K562 (cell line): ENCODE data around the gene SOX6. TPM values are rescaled to one million over a fixed set of nuclear protein-coding genes. Genes with fewer than 3 reads are reported as not detected.

ENCODE experiments used
- ARHGAP35 ChIP-seq: fragments of 450-650 bp; IDR thresholded peaks from 2 replicates; pipeline ENCODE4 v1.6.1; 2018; ENCODE audit not compliant: partially characterized antibody
- CBX1 ChIP-seq: sonication (generic); IDR thresholded peaks from 2 replicates; pipeline ENCODE4 v1.6.1; 2016; ENCODE audit warnings: antibody characterized with exemption, low read depth, mild to moderate bottlenecking
- CBX5 ChIP-seq: IDR thresholded peaks from 2 replicates; pipeline ENCODE4 v1.6.1; 2014; ENCODE audit warnings: low read depth, borderline replicate concordance
- CCNT2 ChIP-seq: IDR thresholded peaks from 2 replicates; pipeline ENCODE4 v1.6.1; 2011; ENCODE audit warnings: borderline replicate concordance, low read depth, mild to moderate bottlenecking, moderate library complexity, mixed read lengths, low read length; ENCODE audit not compliant: insufficient read length; ENCODE audit errors: extremely low read depth
- CXXC5 ChIP-seq: fragments of 250-450 bp; sonication (Bioruptor Pico); IDR thresholded peaks from 2 replicates; pipeline ENCODE4 v1.8.0; 2022; ENCODE audit warnings: inconsistent platforms, mild to moderate bottlenecking, moderate library complexity
- EP300 ChIP-seq: IDR thresholded peaks from 2 replicates; pipeline ENCODE4 v1.6.1; 2012; ENCODE audit warnings: low read length, improper control_type of control experiment
- HDAC1 ChIP-seq, 2 experiments: fragments of 450-650 bp; IDR thresholded peaks; 2 replicates each; pipeline ENCODE4 v1.6.1; 2016 to 2017; ENCODE audit warnings: inconsistent platforms in 1 of 2, mild to moderate bottlenecking in 1 of 2, moderate library complexity in 1 of 2
- NFXL1 ChIP-seq: fragments of 450-650 bp; formaldehyde crosslinking; IDR thresholded peaks from 2 replicates; pipeline ENCODE4 v1.4.0; 2021; ENCODE audit warnings: mild to moderate bottlenecking
- RFX5 ChIP-seq: IDR thresholded peaks from 2 replicates; pipeline ENCODE4 v1.6.1; 2011; ENCODE audit warnings: low read depth, mild to moderate bottlenecking, improper control_type of control experiment, low read length
- SIRT6 ChIP-seq: IDR thresholded peaks from one replicate; pipeline ENCODE4 v1.6.1; 2012; ENCODE audit warnings: low read depth, mild to moderate bottlenecking, control low read depth, inconsistent platforms, low read length, moderate library complexity
- SMAD4 ChIP-seq: fragments of 250-450 bp; sonication (Bioruptor Pico); conservative IDR thresholded peaks from 2 replicates; pipeline ENCODE4 v1.8.0; 2021; ENCODE audit warnings: inconsistent platforms, mild to moderate bottlenecking, moderate library complexity
- TGIF2 ChIP-seq: sonication (generic); formaldehyde crosslinking; IDR thresholded peaks from 2 replicates; pipeline ENCODE4 v1.8.1; 2022; ENCODE audit warnings: mild to moderate bottlenecking, missing genetic modification reagents, moderate library complexity
- ZKSCAN1 ChIP-seq: fragments of 150-350 bp; IDR thresholded peaks from 2 replicates; pipeline ENCODE4 v1.6.1; 2016; ENCODE audit warnings: low read depth, low read length
- polyA plus RNA-seq, 8 experiments: library from polyadenylated mRNA; depleted of rRNA in 4 of 8; stranded (reverse) in 5 of 8; unstranded in 3 of 8; fragments of >200 nt; fragmentation: Nextera tagmentation in 2 of 8; fragmentation: Illumina TruSeq in 1 of 8; extraction: Ambion mirVana in 2 of 8; extraction: Trizol in 1 of 8; gene quantifications; 2 replicates each; pipeline versions ENCODE4 v1.2.1 to v1.2.3, GENCODE V29; 2011 to 2014; ENCODE audit warnings: inconsistent platforms in 1 of 8, missing spikeins in 1 of 8
- total RNA-seq, 7 experiments: library from RNA; depleted of rRNA in 6 of 7; stranded (reverse); fragments of >200 nt in 6 of 7; fragmentation: Illumina TruSeq in 2 of 7; extraction: Trizol in 2 of 7; gene quantifications; 2 replicates each; pipeline versions ENCODE4 v1.2.1 to v1.2.3, GENCODE V29; 2011 to 2021; ENCODE audit warnings: low replicate concordance in 1 of 7
- TF ChIP-seq, protein P1 (sequence below): fragments of 200-600 bp; sonication (generic); IDR thresholded peaks from one replicate; pipeline ENCODE4 v1.6.1; 2012; ENCODE audit warnings: mild to moderate bottlenecking, low read depth, low read length, inconsistent platforms
- TF ChIP-seq, protein P2 (sequence below): fragments of 450-650 bp; formaldehyde crosslinking; IDR thresholded peaks from 2 replicates; pipeline ENCODE4 v1.4.0; 2020; ENCODE audit warnings: mild to moderate bottlenecking, moderate library complexity
- TF ChIP-seq, protein P3 (sequence below): fragments of 250-450 bp; sonication (Bioruptor Pico); IDR thresholded peaks from 2 replicates; pipeline ENCODE4 v1.4.0; 2020

The SOX6 gene
- total and polyA plus RNA-seq, 9 of the 15 experiments (the other 6 are each of a cell fraction or from before 2014, with no cell fraction given), result 0.89 to 8.7 (median 5.7) TPM

DNA sequence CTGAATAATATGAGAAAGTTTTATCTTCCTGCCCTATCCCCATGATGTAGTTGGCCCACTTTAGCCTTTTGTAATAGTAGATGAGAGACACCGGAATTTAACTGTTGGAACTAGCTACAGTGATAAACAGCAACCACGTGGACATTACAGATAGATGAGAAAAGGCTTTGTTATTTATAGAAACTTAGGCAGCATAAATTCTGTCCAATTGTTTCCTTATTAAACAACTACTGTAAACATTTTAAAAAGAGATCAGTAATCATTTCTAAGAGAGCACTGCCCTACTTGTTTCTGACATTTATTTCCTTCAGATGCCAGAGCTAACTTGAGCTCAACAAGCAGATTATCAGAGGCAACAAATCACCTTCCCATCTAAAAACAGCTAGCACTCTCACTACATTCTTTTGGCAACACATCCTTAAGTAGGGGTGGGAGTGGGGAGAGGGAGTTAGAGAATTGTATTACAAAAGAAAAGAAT, 63.1 kb downstream of the SOX6 start (continued):
- TF ChIP-seq, protein P1, sequence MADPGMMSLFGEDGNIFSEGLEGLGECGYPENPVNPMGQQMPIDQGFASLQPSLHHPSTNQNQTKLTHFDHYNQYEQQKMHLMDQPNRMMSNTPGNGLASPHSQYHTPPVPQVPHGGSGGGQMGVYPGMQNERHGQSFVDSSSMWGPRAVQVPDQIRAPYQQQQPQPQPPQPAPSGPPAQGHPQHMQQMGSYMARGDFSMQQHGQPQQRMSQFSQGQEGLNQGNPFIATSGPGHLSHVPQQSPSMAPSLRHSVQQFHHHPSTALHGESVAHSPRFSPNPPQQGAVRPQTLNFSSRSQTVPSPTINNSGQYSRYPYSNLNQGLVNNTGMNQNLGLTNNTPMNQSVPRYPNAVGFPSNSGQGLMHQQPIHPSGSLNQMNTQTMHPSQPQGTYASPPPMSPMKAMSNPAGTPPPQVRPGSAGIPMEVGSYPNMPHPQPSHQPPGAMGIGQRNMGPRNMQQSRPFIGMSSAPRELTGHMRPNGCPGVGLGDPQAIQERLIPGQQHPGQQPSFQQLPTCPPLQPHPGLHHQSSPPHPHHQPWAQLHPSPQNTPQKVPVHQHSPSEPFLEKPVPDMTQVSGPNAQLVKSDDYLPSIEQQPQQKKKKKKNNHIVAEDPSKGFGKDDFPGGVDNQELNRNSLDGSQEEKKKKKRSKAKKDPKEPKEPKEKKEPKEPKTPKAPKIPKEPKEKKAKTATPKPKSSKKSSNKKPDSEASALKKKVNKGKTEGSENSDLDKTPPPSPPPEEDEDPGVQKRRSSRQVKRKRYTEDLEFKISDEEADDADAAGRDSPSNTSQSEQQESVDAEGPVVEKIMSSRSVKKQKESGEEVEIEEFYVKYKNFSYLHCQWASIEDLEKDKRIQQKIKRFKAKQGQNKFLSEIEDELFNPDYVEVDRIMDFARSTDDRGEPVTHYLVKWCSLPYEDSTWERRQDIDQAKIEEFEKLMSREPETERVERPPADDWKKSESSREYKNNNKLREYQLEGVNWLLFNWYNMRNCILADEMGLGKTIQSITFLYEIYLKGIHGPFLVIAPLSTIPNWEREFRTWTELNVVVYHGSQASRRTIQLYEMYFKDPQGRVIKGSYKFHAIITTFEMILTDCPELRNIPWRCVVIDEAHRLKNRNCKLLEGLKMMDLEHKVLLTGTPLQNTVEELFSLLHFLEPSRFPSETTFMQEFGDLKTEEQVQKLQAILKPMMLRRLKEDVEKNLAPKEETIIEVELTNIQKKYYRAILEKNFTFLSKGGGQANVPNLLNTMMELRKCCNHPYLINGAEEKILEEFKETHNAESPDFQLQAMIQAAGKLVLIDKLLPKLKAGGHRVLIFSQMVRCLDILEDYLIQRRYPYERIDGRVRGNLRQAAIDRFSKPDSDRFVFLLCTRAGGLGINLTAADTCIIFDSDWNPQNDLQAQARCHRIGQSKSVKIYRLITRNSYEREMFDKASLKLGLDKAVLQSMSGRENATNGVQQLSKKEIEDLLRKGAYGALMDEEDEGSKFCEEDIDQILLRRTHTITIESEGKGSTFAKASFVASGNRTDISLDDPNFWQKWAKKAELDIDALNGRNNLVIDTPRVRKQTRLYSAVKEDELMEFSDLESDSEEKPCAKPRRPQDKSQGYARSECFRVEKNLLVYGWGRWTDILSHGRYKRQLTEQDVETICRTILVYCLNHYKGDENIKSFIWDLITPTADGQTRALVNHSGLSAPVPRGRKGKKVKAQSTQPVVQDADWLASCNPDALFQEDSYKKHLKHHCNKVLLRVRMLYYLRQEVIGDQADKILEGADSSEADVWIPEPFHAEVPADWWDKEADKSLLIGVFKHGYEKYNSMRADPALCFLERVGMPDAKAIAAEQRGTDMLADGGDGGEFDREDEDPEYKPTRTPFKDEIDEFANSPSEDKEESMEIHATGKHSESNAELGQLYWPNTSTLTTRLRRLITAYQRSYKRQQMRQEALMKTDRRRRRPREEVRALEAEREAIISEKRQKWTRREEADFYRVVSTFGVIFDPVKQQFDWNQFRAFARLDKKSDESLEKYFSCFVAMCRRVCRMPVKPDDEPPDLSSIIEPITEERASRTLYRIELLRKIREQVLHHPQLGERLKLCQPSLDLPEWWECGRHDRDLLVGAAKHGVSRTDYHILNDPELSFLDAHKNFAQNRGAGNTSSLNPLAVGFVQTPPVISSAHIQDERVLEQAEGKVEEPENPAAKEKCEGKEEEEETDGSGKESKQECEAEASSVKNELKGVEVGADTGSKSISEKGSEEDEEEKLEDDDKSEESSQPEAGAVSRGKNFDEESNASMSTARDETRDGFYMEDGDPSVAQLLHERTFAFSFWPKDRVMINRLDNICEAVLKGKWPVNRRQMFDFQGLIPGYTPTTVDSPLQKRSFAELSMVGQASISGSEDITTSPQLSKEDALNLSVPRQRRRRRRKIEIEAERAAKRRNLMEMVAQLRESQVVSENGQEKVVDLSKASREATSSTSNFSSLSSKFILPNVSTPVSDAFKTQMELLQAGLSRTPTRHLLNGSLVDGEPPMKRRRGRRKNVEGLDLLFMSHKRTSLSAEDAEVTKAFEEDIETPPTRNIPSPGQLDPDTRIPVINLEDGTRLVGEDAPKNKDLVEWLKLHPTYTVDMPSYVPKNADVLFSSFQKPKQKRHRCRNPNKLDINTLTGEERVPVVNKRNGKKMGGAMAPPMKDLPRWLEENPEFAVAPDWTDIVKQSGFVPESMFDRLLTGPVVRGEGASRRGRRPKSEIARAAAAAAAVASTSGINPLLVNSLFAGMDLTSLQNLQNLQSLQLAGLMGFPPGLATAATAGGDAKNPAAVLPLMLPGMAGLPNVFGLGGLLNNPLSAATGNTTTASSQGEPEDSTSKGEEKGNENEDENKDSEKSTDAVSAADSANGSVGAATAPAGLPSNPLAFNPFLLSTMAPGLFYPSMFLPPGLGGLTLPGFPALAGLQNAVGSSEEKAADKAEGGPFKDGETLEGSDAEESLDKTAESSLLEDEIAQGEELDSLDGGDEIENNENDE, result no peak
- TF ChIP-seq, protein P2, sequence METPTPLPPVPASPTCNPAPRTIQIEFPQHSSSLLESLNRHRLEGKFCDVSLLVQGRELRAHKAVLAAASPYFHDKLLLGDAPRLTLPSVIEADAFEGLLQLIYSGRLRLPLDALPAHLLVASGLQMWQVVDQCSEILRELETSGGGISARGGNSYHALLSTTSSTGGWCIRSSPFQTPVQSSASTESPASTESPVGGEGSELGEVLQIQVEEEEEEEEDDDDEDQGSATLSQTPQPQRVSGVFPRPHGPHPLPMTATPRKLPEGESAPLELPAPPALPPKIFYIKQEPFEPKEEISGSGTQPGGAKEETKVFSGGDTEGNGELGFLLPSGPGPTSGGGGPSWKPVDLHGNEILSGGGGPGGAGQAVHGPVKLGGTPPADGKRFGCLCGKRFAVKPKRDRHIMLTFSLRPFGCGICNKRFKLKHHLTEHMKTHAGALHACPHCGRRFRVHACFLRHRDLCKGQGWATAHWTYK (CRISPR knock-in tag), result no peak
- TF ChIP-seq ZKSCAN1 (no peak), RFX5 (no peak), NFXL1 (no peak), TGIF2 (CRISPR knock-in tag) (no peak), CBX5 (no peak), SMAD4 (no peak), SIRT6 (no peak), CBX1 (no peak), ARHGAP35 (no peak), CCNT2 (peak; percentile 13), EP300 (peak; percentile 67; the same call in 1 of the 2 replicates), HDAC1 (IDR thresholded peaks at IDR 0.05) (peak in 1 of 2 experiments; percentile 49; a peak in 1 of 4 replicates), CXXC5 (CRISPR knock-in tag) (no peak)
- TF ChIP-seq, protein P3, sequence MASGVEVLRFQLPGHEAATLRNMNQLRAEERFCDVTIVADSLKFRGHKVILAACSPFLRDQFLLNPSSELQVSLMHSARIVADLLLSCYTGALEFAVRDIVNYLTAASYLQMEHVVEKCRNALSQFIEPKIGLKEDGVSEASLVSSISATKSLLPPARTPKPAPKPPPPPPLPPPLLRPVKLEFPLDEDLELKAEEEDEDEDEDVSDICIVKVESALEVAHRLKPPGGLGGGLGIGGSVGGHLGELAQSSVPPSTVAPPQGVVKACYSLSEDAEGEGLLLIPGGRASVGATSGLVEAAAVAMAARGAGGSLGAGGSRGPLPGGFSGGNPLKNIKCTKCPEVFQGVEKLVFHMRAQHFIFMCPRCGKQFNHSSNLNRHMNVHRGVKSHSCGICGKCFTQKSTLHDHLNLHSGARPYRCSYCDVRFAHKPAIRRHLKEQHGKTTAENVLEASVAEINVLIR (CRISPR knock-in tag), result no peak
